Neural cell (in vitro differentiated cells): ENCODE data around the gene H6PD. TPM values are rescaled to one million over a fixed set of nuclear protein-coding genes. Genes with fewer than 3 reads are reported as not detected.

ENCODE experiments used
- H2AFZ ChIP-seq: fragments of 200-600, 300-800 bp; sonication (generic), shearing (Covaris generic); 2 replicates; pipeline ENCODE4 v1.6.0; 2014; ENCODE audit warnings: low read depth, mild to moderate bottlenecking, antibody characterized with exemption, low read length, moderate library complexity
- H3F3A ChIP-seq: fragments of 200-600 bp; shearing (Covaris generic); 2 replicates; pipeline ENCODE4 v1.6.1; 2016; ENCODE audit warnings: mild to moderate bottlenecking, moderate library complexity, mixed read lengths, antibody characterized with exemption, low read length; ENCODE audit not compliant: insufficient read depth, poor library complexity, severe bottlenecking
- H3K27ac ChIP-seq: fragments of 200-600, 300-800 bp; sonication (generic), shearing (Covaris generic); 2 replicates; pipeline ENCODE4 v1.5.1; 2014; ENCODE audit warnings: mild to moderate bottlenecking, low read length, moderate library complexity
- H3K27me3 ChIP-seq: fragments of 300-800, 200-600 bp; sonication (generic), shearing (Covaris generic); 2 replicates; pipeline ENCODE4 v1.6.0; 2014; ENCODE audit warnings: mild to moderate bottlenecking, low read depth, low read length, moderate library complexity; ENCODE audit not compliant: insufficient read depth
- H3K36me3 ChIP-seq: fragments of 300-800, 200-600 bp; sonication (generic), shearing (Covaris generic); 2 replicates; pipeline ENCODE4 v1.5.1; 2014; ENCODE audit warnings: mild to moderate bottlenecking, antibody characterized with exemption, low read length, moderate library complexity; ENCODE audit not compliant: insufficient read depth
- H3K4me2 ChIP-seq: fragments of 300-800, 200-600 bp; sonication (generic), shearing (Covaris generic); 2 replicates; pipeline ENCODE4 v1.6.0; 2014; ENCODE audit warnings: mild to moderate bottlenecking, low read length
- H3K4me3 ChIP-seq: fragments of 300-800, 200-600 bp; sonication (generic), shearing (Covaris generic); 2 replicates; pipeline ENCODE4 v1.5.1; 2014; ENCODE audit warnings: mild to moderate bottlenecking, low read length, moderate library complexity
- H3K79me2 ChIP-seq: fragments of 200-600 bp; shearing (Covaris generic); replicated peaks from 2 replicates; pipeline ENCODE4 v1.6.0; 2014; ENCODE audit warnings: mild to moderate bottlenecking, low read length, moderate library complexity; ENCODE audit not compliant: insufficient read depth
- H3K9ac ChIP-seq: fragments of 300-800, 200-600 bp; sonication (generic), shearing (Covaris generic); 2 replicates; pipeline ENCODE4 v1.6.1; 2016; ENCODE audit warnings: mild to moderate bottlenecking, low read length, mixed read lengths
- H3K9me2 ChIP-seq: fragments of 200-600 bp; shearing (Covaris generic); 2 replicates; pipeline ENCODE4 v1.6.1; 2016; ENCODE audit warnings: mild to moderate bottlenecking, low read length, mixed read lengths; ENCODE audit not compliant: insufficient read depth
- H3K9me3 ChIP-seq: fragments of 200-600, 300-800 bp; sonication (generic), shearing (Covaris generic); 2 replicates; pipeline ENCODE4 v1.6.1; 2016; ENCODE audit warnings: mild to moderate bottlenecking, mixed run types, low read length, moderate library complexity, mixed read lengths
- H4K20me1 ChIP-seq: fragments of 200-600 bp; shearing (Covaris generic); 2 replicates; pipeline ENCODE4 v1.6.1; 2016; ENCODE audit warnings: mild to moderate bottlenecking, mixed run types; ENCODE audit not compliant: insufficient read depth
- CTCF ChIP-seq: fragments of 450-650 bp; IDR thresholded peaks from 2 replicates; pipeline ENCODE4 v1.5.1; 2014; ENCODE audit warnings: antibody characterized with exemption, mild to moderate bottlenecking, moderate library complexity; ENCODE audit not compliant: poor library complexity, severe bottlenecking
- EP300 ChIP-seq: fragments of 450-650 bp; conservative IDR thresholded peaks from 2 replicates; pipeline ENCODE4 v1.6.1; 2014; ENCODE audit warnings: antibody characterized with exemption, mild to moderate bottlenecking, moderate library complexity; ENCODE audit not compliant: poor library complexity, severe bottlenecking
- EZH2 ChIP-seq: fragments of 200-600, 300-800 bp; shearing (Covaris generic), sonication (generic); IDR thresholded peaks from 2 replicates; pipeline ENCODE4 v1.6.1; 2014; ENCODE audit warnings: antibody characterized with exemption, low read length, borderline replicate concordance, mild to moderate bottlenecking; ENCODE audit not compliant: insufficient read depth, poor library complexity, severe bottlenecking
- MXI1 ChIP-seq: fragments of 450-650 bp; conservative IDR thresholded peaks from 2 replicates; pipeline ENCODE4 v1.6.1; 2014; ENCODE audit warnings: antibody characterized with exemption, mild to moderate bottlenecking; ENCODE audit not compliant: poor library complexity, severe bottlenecking
- POLR2AphosphoS5 ChIP-seq: IDR thresholded peaks from 2 replicates; pipeline ENCODE4 v1.6.1; 2012
- RAD21 ChIP-seq: fragments of 450-650 bp; conservative IDR thresholded peaks from 2 replicates; pipeline ENCODE4 v1.6.1; 2014; ENCODE audit warnings: antibody characterized with exemption, mild to moderate bottlenecking, moderate library complexity
- REST ChIP-seq: IDR thresholded peaks from 2 replicates; pipeline ENCODE4 v1.6.1; 2012; ENCODE audit warnings: borderline replicate concordance
- SMC3 ChIP-seq: fragments of 450-650 bp; conservative IDR thresholded peaks from 2 replicates; pipeline ENCODE4 v1.6.1; 2014; ENCODE audit warnings: antibody characterized with exemption, mild to moderate bottlenecking, moderate library complexity; ENCODE audit not compliant: poor library complexity
- TAF1 ChIP-seq: IDR thresholded peaks from 2 replicates; pipeline ENCODE4 v1.6.1; 2012; ENCODE audit warnings: low read depth
- polyA plus RNA-seq: library from polyadenylated mRNA; depleted of rRNA; stranded (reverse); fragments of >200 nt; gene quantifications from 2 replicates; pipeline ENCODE4 v1.2.3, GENCODE V29; 2014

Gene H6PD
- polyA plus RNA-seq, 1 donor from 2014 or later, result 4.6 TPM

GRCh38 chr1:9286556-9286955, 52.0 kb downstream of the H6PD start:
- Histone ChIP-seq H4K20me1 (no peaks in the 10 kb centered on the region), H3K27ac (no peak overlapping the region), H3K9me2 (no peaks in the 10 kb centered on the region), H3F3A (no peaks in the 10 kb centered on the region), H3K9me3 (peaks cover 4% of the 10 kb centered on the region), H3K36me3 (no peaks in the 10 kb centered on the region), H3K4me3 (no peak overlapping the region), H3K79me2 (no peaks in the 10 kb centered on the region), H3K9ac (no peak overlapping the region), H2AFZ (no peak overlapping the region), H3K27me3 (no peaks in the 10 kb centered on the region), H3K4me2 (no peak overlapping the region)
- TF ChIP-seq EZH2, result no peak
- TF ChIP-seq TAF1, result no peak
- no peak for TF ChIP-seq MXI1
- TF ChIP-seq EP300, result no peak
- no peak for TF ChIP-seq CTCF
- no peak for TF ChIP-seq REST
- TF ChIP-seq SMC3, result no peak
- TF ChIP-seq RAD21, result no peak
- no peak for TF ChIP-seq POLR2AphosphoS5

DNA sequence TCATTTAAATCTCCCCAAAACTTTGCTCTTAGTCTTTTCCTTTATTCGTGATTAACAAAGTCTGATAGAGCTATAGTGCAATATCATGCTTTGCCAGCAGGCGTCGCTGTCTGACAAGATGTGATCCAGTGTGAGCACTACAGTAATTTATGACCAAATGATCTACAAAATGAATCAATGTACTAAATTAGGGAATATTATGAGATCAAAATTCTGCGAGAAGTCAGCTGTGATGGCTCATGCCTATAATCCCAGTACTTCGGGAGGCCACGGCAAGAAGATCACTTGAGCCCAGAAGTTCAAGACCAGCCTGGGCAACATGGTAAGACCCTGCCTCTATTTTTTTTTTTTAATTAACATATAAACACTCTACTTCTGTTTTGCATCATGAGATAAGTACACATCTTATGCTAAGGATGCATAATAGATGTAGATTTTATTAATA, 54.5 kb downstream of the H6PD start:
- H3K9me3 ChIP-seq, result peaks cover 4% of the 10 kb centered on the region
- H3K27ac ChIP-seq, result no peak overlapping the region
- H3K36me3 ChIP-seq, result no peaks in the 10 kb centered on the region
- H2AFZ ChIP-seq, result no peak overlapping the region
- TF ChIP-seq RAD21 (peak; percentile 60), SMC3 (peak; percentile 51), EP300 (no peak), CTCF (peak; percentile 62)
- H4K20me1 ChIP-seq, result no peaks in the 10 kb centered on the region
- no peaks in the 10 kb centered on the region for H3K9me2 ChIP-seq
- H3K4me3 ChIP-seq, result no peak overlapping the region
- H3K79me2 ChIP-seq, result no peaks in the 10 kb centered on the region
- H3K4me2 ChIP-seq, result no peak overlapping the region
- H3F3A ChIP-seq, result no peaks in the 10 kb centered on the region
- no peak overlapping the region for H3K9ac ChIP-seq
- peaks cover 7% of the 10 kb centered on the region for H3K27me3 ChIP-seq
